Astrocyte of the cerebellum (primary cell): Measurements from ENCODE around the gene TRAPPC2.

Experiments
- DNase-seq: peaks from one replicate; pipeline ENCODE4 v3.0.0-alpha.2; 2011; ENCODE audit warnings: low read depth
- H3K4me3 ChIP-seq: 2 replicates; pipeline ENCODE4 v1.5.1; 2011; ENCODE audit warnings: mild to moderate bottlenecking, low read depth, low read length, moderate library complexity
- CTCF ChIP-seq: IDR thresholded peaks from 2 replicates; pipeline ENCODE4 v1.5.1; 2012; ENCODE audit warnings: low read length, low read depth, moderate library complexity, mild to moderate bottlenecking; ENCODE audit errors: missing control alignments
- in situ Hi-C: cut with HindIII; loops from 2 replicates; pipeline ENCODE4 v1.10.0; 2017; ENCODE audit warnings: low sequenced_read_pairs

Gene TRAPPC2

GRCh38 chrX:13760426-13760825 lies 26.0 kb upstream of the TRAPPC2 start:
- H3K4me3 ChIP-seq, result no peak overlapping the region
- DNase-seq, result no peak
- TF ChIP-seq CTCF, result no peak
- in situ Hi-C loops, result no loop called here

- TF ChIP-seq CTCF, result no peak
- no peak for DNase-seq
- in situ Hi-C loops, result no loop called here
- no peak overlapping the region for H3K4me3 ChIP-seq
Observed at GRCh38 chrX:13759152-13759718, 24.8 kb upstream of the TRAPPC2 start.

- no peak for TF ChIP-seq CTCF
- in situ Hi-C loops, result no loop called here
- DNase-seq, result no peak
- no peak overlapping the region for H3K4me3 ChIP-seq
Observed at GRCh38 chrX:13756381-13756780, 22.0 kb upstream of the TRAPPC2 start.

GRCh38 chrX:13755254-13755653 lies 20.8 kb upstream of the TRAPPC2 start:
- no peak overlapping the region for H3K4me3 ChIP-seq
- TF ChIP-seq CTCF, result no peak
- in situ Hi-C loops, result no loop called here
- DNase-seq, result no peak

GRCh38 chrX:13754765-13755164 lies 20.3 kb upstream of the TRAPPC2 start:
- in situ Hi-C loops, result no loop called here
- no peak for TF ChIP-seq CTCF
- DNase-seq, result no peak
- no peak overlapping the region for H3K4me3 ChIP-seq

- no peak for DNase-seq
- H3K4me3 ChIP-seq, result no peak overlapping the region
- TF ChIP-seq CTCF, result no peak
- in situ Hi-C loops, result no loop called here
Observed at GRCh38 chrX:13752646-13753045, 18.2 kb upstream of the TRAPPC2 start.

- TF ChIP-seq CTCF, result no peak
- DNase-seq, result no peak
- in situ Hi-C loops, result no loop called here
- no peak overlapping the region for H3K4me3 ChIP-seq
Observed at GRCh38 chrX:13752141-13752540, 17.7 kb upstream of the TRAPPC2 start.
